Measurements from ENCODE around the gene SELENOV.
A peak's percentile ranks its signal among the peaks of the same experiment; 100 is the strongest.
"Not testable (repeated sequence)": the region's sequence is repeated elsewhere in the genome, so short reads cannot be mapped to it uniquely, and the experiment has no call there.

The SELENOV gene

GRCh38 chr19:39475748-39476147 is 39.2 kb upstream of the SELENOV start:
- H3K4me3 ChIP-seq (ENCODE audit: low read depth, low read length): no peak overlapping the region
- H3K27ac ChIP-seq (ENCODE audit: low read depth, low read length): no peak overlapping the region
- H3K9me3 ChIP-seq (ENCODE audit: control insufficient read depth, insufficient read depth, low read depth, low read length): no peaks in the 10 kb centered on the region
- peaks cover 8% of the 10 kb centered on the region for H3K4me1 ChIP-seq (ENCODE audit: control insufficient read depth, insufficient read depth, low read length)
- no peak overlapping the region for H3K9ac ChIP-seq (ENCODE audit: low read length)
- peaks cover 56% of the 10 kb centered on the region for H3K36me3 ChIP-seq (ENCODE audit: control insufficient read depth, insufficient read depth, low read length)
- no peaks in the 10 kb centered on the region for H3K27me3 ChIP-seq (ENCODE audit: control insufficient read depth, insufficient read depth, low read length)

GRCh38 chr19:39479319-39479801 is 35.6 kb upstream of the SELENOV start:
- not testable (repeated sequence) for H3K9me3 ChIP-seq (ENCODE audit: control insufficient read depth, insufficient read depth, low read depth, low read length); H3K27ac ChIP-seq (ENCODE audit: low read depth, low read length); H3K4me3 ChIP-seq (ENCODE audit: low read depth, low read length); H3K9ac ChIP-seq (ENCODE audit: low read length); H3K27me3 ChIP-seq (ENCODE audit: control insufficient read depth, insufficient read depth, low read length)
- Histone ChIP-seq H3K4me1 (ENCODE audit: control insufficient read depth, insufficient read depth, low read length) (peaks cover 16% of the 10 kb centered on the region), H3K36me3 (ENCODE audit: control insufficient read depth, insufficient read depth, low read length) (peaks cover 42% of the 10 kb centered on the region)

- H3K36me3 ChIP-seq (ENCODE audit: control insufficient read depth, insufficient read depth, low read length): peaks cover 41% of the 10 kb centered on the region
- peak overlapping the region; percentile 24 for H3K9ac ChIP-seq (ENCODE audit: low read length)
- no peak overlapping the region for H3K27ac ChIP-seq (ENCODE audit: low read depth, low read length)
- H3K9me3 ChIP-seq (ENCODE audit: control insufficient read depth, insufficient read depth, low read depth, low read length): no peaks in the 10 kb centered on the region
- H3K4me3 ChIP-seq (ENCODE audit: low read depth, low read length): peak overlapping the region; percentile 95
- no peaks in the 10 kb centered on the region for H3K27me3 ChIP-seq (ENCODE audit: control insufficient read depth, insufficient read depth, low read length)
- peaks cover 16% of the 10 kb centered on the region for H3K4me1 ChIP-seq (ENCODE audit: control insufficient read depth, insufficient read depth, low read length)
Observed at GRCh38 chr19:39479916-39480315, 35.0 kb upstream of the SELENOV start.

- peak within 1 kb of the TSS; percentile 97 for H3K27ac ChIP-seq (ENCODE audit: low read depth, low read length)
- no peaks in the 10 kb centered on the region for H3K9me3 ChIP-seq (ENCODE audit: control insufficient read depth, insufficient read depth, low read depth, low read length)
- H3K4me1 ChIP-seq (ENCODE audit: control insufficient read depth, insufficient read depth, low read length): peaks cover 16% of the 10 kb centered on the region
- peak within 1 kb of the TSS; percentile 98 for H3K9ac ChIP-seq (ENCODE audit: low read length)
- H3K27me3 ChIP-seq (ENCODE audit: control insufficient read depth, insufficient read depth, low read length): no peaks in the 10 kb centered on the region
- H3K36me3 ChIP-seq (ENCODE audit: control insufficient read depth, insufficient read depth, low read length): peaks cover 46% of the 10 kb centered on the region
- peak within 1 kb of the TSS; percentile 95 for H3K4me3 ChIP-seq (ENCODE audit: low read depth, low read length)
Observed at GRCh38 chr19:39480337-39481228, 34.4 kb upstream of the SELENOV start, which contains the start of gene TIMM50. TIMM50 (plus strand) TSS chr19:39480838; CDS start chr19:39480854, 16 bp downstream.

GRCh38 chr19:39481229-39481545 is 33.8 kb upstream of the SELENOV start:
- Histone ChIP-seq H3K27ac (ENCODE audit: low read depth, low read length) (peak overlapping the region; percentile 97), H3K27me3 (ENCODE audit: control insufficient read depth, insufficient read depth, low read length) (no peaks in the 10 kb centered on the region), H3K9me3 (ENCODE audit: control insufficient read depth, insufficient read depth, low read depth, low read length) (no peaks in the 10 kb centered on the region), H3K4me1 (ENCODE audit: control insufficient read depth, insufficient read depth, low read length) (peaks cover 16% of the 10 kb centered on the region), H3K9ac (ENCODE audit: low read length) (peak overlapping the region; percentile 98), H3K36me3 (ENCODE audit: control insufficient read depth, insufficient read depth, low read length) (peaks cover 46% of the 10 kb centered on the region), H3K4me3 (ENCODE audit: low read depth, low read length) (peak overlapping the region; percentile 95)

- H3K27me3 ChIP-seq (ENCODE audit: control insufficient read depth, insufficient read depth, low read length): no peaks in the 10 kb centered on the region
- peak overlapping the region; percentile 95 for H3K4me3 ChIP-seq (ENCODE audit: low read depth, low read length)
- H3K4me1 ChIP-seq (ENCODE audit: control insufficient read depth, insufficient read depth, low read length): peaks cover 16% of the 10 kb centered on the region
- H3K9ac ChIP-seq (ENCODE audit: low read length): peak overlapping the region; percentile 98
- H3K36me3 ChIP-seq (ENCODE audit: control insufficient read depth, insufficient read depth, low read length): peaks cover 46% of the 10 kb centered on the region
- no peaks in the 10 kb centered on the region for H3K9me3 ChIP-seq (ENCODE audit: control insufficient read depth, insufficient read depth, low read depth, low read length)
- H3K27ac ChIP-seq (ENCODE audit: low read depth, low read length): peak overlapping the region; percentile 97; the same call in 1 of the 2 replicates
Observed at GRCh38 chr19:39481676-39482075, 33.3 kb upstream of the SELENOV start.

GRCh38 chr19:39483141-39483540 is 31.8 kb upstream of the SELENOV start:
- Histone ChIP-seq H3K4me3 (ENCODE audit: low read depth, low read length) (no peak overlapping the region), H3K4me1 (ENCODE audit: control insufficient read depth, insufficient read depth, low read length) (peaks cover 16% of the 10 kb centered on the region), H3K27ac (ENCODE audit: low read depth, low read length) (no peak overlapping the region), H3K9ac (ENCODE audit: low read length) (no peak overlapping the region), H3K9me3 (ENCODE audit: control insufficient read depth, insufficient read depth, low read depth, low read length) (no peaks in the 10 kb centered on the region), H3K27me3 (ENCODE audit: control insufficient read depth, insufficient read depth, low read length) (no peaks in the 10 kb centered on the region), H3K36me3 (ENCODE audit: control insufficient read depth, insufficient read depth, low read length) (peaks cover 54% of the 10 kb centered on the region)

- no peak overlapping the region for H3K27ac ChIP-seq (ENCODE audit: low read depth, low read length)
- no peak overlapping the region for H3K4me3 ChIP-seq (ENCODE audit: low read depth, low read length)
- H3K9ac ChIP-seq (ENCODE audit: low read length): no peak overlapping the region
- H3K27me3 ChIP-seq (ENCODE audit: control insufficient read depth, insufficient read depth, low read length): no peaks in the 10 kb centered on the region
- no peaks in the 10 kb centered on the region for H3K9me3 ChIP-seq (ENCODE audit: control insufficient read depth, insufficient read depth, low read depth, low read length)
- H3K36me3 ChIP-seq (ENCODE audit: control insufficient read depth, insufficient read depth, low read length): peaks cover 65% of the 10 kb centered on the region
- peaks cover 7% of the 10 kb centered on the region; the same call in 1 of the 2 replicates for H3K4me1 ChIP-seq (ENCODE audit: control insufficient read depth, insufficient read depth, low read length)
Observed at GRCh38 chr19:39489756-39490155, 25.2 kb upstream of the SELENOV start.

- no peak overlapping the region for H3K9ac ChIP-seq (ENCODE audit: low read length)
- H3K4me3 ChIP-seq (ENCODE audit: low read depth, low read length): no peak overlapping the region
- peaks cover 7% of the 10 kb centered on the region; the same call in 1 of the 2 replicates for H3K4me1 ChIP-seq (ENCODE audit: control insufficient read depth, insufficient read depth, low read length)
- H3K27me3 ChIP-seq (ENCODE audit: control insufficient read depth, insufficient read depth, low read length): no peaks in the 10 kb centered on the region
- no peaks in the 10 kb centered on the region for H3K9me3 ChIP-seq (ENCODE audit: control insufficient read depth, insufficient read depth, low read depth, low read length)
- H3K36me3 ChIP-seq (ENCODE audit: control insufficient read depth, insufficient read depth, low read length): peaks cover 41% of the 10 kb centered on the region
- H3K27ac ChIP-seq (ENCODE audit: low read depth, low read length): no peak overlapping the region
Observed at GRCh38 chr19:39492225-39492624, 22.7 kb upstream of the SELENOV start.

- no peak overlapping the region for H3K4me3 ChIP-seq (ENCODE audit: low read depth, low read length)
- no peaks in the 10 kb centered on the region for H3K9me3 ChIP-seq (ENCODE audit: control insufficient read depth, insufficient read depth, low read depth, low read length)
- peaks cover 38% of the 10 kb centered on the region for H3K36me3 ChIP-seq (ENCODE audit: control insufficient read depth, insufficient read depth, low read length)
- H3K4me1 ChIP-seq (ENCODE audit: control insufficient read depth, insufficient read depth, low read length): peaks cover 7% of the 10 kb centered on the region; the same call in 1 of the 2 replicates
- H3K27ac ChIP-seq (ENCODE audit: low read depth, low read length): no peak overlapping the region
- H3K9ac ChIP-seq (ENCODE audit: low read length): peak overlapping the region; percentile 7
- H3K27me3 ChIP-seq (ENCODE audit: control insufficient read depth, insufficient read depth, low read length): no peaks in the 10 kb centered on the region
Observed at GRCh38 chr19:39492788-39493187, 22.2 kb upstream of the SELENOV start.

GRCh38 chr19:39494661-39495060 is 20.3 kb upstream of the SELENOV start:
- Histone ChIP-seq H3K9ac (ENCODE audit: low read length) (no peak overlapping the region), H3K27me3 (ENCODE audit: control insufficient read depth, insufficient read depth, low read length) (peaks cover 18% of the 10 kb centered on the region), H3K36me3 (ENCODE audit: control insufficient read depth, insufficient read depth, low read length) (peaks cover 20% of the 10 kb centered on the region), H3K27ac (ENCODE audit: low read depth, low read length) (no peak overlapping the region), H3K9me3 (ENCODE audit: control insufficient read depth, insufficient read depth, low read depth, low read length) (no peaks in the 10 kb centered on the region), H3K4me3 (ENCODE audit: low read depth, low read length) (no peak overlapping the region), H3K4me1 (ENCODE audit: control insufficient read depth, insufficient read depth, low read length) (peaks cover 17% of the 10 kb centered on the region)
